IMR-90 (cell line): ENCODE data around the gene XPR1.

Experiments
- CHD1 ChIP-seq: IDR thresholded peaks from 2 replicates; pipeline ENCODE4 v1.6.1; 2012; ENCODE audit warnings: low read depth, low read length, improper control_type of control experiment
- CTCF ChIP-seq: conservative IDR thresholded peaks from 2 replicates; pipeline ENCODE4 v1.5.1; 2012; ENCODE audit warnings: mild to moderate bottlenecking, low read depth, low read length, improper control_type of control experiment
- MAFK ChIP-seq: IDR thresholded peaks from 2 replicates; pipeline ENCODE4 v1.6.1; 2012; ENCODE audit warnings: low read depth, low read length, improper control_type of control experiment
- RFX5 ChIP-seq: IDR thresholded peaks from 2 replicates; pipeline ENCODE4 v1.8.0; 2012; ENCODE audit warnings: low read depth, mild to moderate bottlenecking, low read length, moderate library complexity
- SMC3 ChIP-seq: fragments of 150-350 bp; IDR thresholded peaks from 2 replicates; pipeline ENCODE4 v1.6.1; 2016; ENCODE audit warnings: low read depth, mild to moderate bottlenecking, antibody characterized with exemption, low read length, moderate library complexity

GRCh38 chr1:180603223-180603849 lies 28.5 kb upstream of the XPR1 start:
- TF ChIP-seq CTCF, result no peak
- no peak for TF ChIP-seq RFX5
- TF ChIP-seq CHD1, result no peak
- TF ChIP-seq SMC3, result no peak
- TF ChIP-seq MAFK, result no peak
